Activated T-cell treated with anti-CD3 and anti-CD28 coated beads, Interleukin-2, amount 50 U/mL, for 4 hours (primary cell): ENCODE measurements around the gene CHRNA4. TPM values are rescaled to one million over a fixed set of nuclear protein-coding genes. Genes with fewer than 3 reads are reported as not detected.

Experiments
- ATAC-seq, 2 donors: fragments of 200-7000 bp; cut with Tn5 transposase; one replicate each; pipeline ENCODE4 v1.10.0; 2021
- DNase-seq: peaks from one replicate; pipeline ENCODE4 v3.0.0-alpha.2; 2020
- H3K27me3 Mint-ChIP-seq: one replicate; pipeline ENCODE4 v1.8.0; 2021; ENCODE audit warnings: low read depth, mixed read lengths
- H3K36me3 Mint-ChIP-seq: one replicate; pipeline ENCODE4 v1.8.0; 2022; ENCODE audit warnings: mixed read lengths; ENCODE audit not compliant: insufficient read depth
- H3K4me1 Mint-ChIP-seq: one replicate; pipeline ENCODE4 v1.8.0; 2021; ENCODE audit warnings: low read depth, mixed read lengths
- H3K4me3 Mint-ChIP-seq: one replicate; pipeline ENCODE4 v1.8.0; 2021; ENCODE audit warnings: mild to moderate bottlenecking, moderate library complexity, mixed read lengths
- H3K9me3 Mint-ChIP-seq: one replicate; pipeline ENCODE4 v1.8.0; 2021; ENCODE audit warnings: mixed read lengths
- total RNA-seq, 3 donors: library from RNA; stranded (reverse); gene quantifications; one replicate each; pipeline ENCODE4 v1.2.1, GENCODE V29; 2021

CHRNA4 gene
- total RNA-seq, 3 donors from 2014 or later, result not detected

DNA sequence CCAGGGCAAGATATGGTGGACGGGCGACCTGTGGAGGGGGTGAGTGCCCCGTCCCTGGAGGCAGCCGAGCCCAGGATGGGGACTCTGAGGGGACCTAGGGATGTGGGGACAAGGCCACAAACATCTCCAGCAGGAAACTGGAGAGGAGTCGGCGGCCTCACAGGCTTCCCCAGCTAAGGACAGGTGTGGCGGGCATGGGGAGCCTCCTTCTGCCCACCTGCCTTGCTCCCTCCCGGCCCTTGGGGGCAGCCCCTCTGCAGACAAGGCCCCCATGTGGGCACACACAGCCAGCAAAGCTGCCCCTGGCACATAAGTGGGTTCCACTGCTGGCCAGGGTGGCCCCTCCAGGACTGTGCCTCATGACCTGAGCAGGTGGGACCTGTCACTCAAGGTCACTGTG, 4.6 kb downstream of the CHRNA4 start:
- no peaks in the 10 kb centered on the region for H3K36me3 Mint-ChIP-seq
- no peak overlapping the region for H3K4me3 Mint-ChIP-seq
- no peaks in the 10 kb centered on the region for H3K9me3 Mint-ChIP-seq
- DNase-seq (no peak), ATAC-seq (no peak)
- no peaks in the 10 kb centered on the region for H3K4me1 Mint-ChIP-seq
- H3K27me3 Mint-ChIP-seq, result peaks cover 12% of the 10 kb centered on the region

DNA sequence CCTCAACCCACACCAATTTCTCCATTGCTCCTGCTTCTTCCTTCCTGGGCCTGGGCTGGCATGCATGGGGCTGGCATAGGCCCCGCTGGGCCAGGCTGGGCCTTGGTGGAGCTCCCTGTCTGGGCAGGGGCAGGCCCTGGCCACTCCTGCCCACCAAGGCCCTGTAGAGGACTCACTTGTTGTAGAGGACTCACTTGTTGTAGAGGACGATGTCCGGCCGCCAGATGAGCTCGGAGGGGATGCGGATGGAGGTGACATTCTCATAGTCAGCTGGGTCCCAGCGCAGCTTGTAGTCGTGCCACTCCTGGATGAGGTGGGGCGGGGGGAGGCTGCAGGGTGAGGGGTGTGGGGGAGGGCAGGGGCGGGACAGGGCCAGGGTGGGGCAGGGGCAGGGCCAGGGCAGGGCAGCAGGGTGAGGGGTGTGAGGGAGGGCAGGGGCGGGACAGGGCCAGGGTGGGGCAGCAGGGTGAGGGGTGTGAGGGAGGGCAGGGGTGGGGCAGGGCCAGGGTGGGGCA, 5.3 kb downstream of the CHRNA4 start:
- H3K4me3 Mint-ChIP-seq, result no peak overlapping the region
- ATAC-seq, result no peak
- no peaks in the 10 kb centered on the region for H3K9me3 Mint-ChIP-seq
- H3K27me3 Mint-ChIP-seq, result peaks cover 12% of the 10 kb centered on the region
- no peaks in the 10 kb centered on the region for H3K36me3 Mint-ChIP-seq
- no peak for DNase-seq
- no peaks in the 10 kb centered on the region for H3K4me1 Mint-ChIP-seq

DNA sequence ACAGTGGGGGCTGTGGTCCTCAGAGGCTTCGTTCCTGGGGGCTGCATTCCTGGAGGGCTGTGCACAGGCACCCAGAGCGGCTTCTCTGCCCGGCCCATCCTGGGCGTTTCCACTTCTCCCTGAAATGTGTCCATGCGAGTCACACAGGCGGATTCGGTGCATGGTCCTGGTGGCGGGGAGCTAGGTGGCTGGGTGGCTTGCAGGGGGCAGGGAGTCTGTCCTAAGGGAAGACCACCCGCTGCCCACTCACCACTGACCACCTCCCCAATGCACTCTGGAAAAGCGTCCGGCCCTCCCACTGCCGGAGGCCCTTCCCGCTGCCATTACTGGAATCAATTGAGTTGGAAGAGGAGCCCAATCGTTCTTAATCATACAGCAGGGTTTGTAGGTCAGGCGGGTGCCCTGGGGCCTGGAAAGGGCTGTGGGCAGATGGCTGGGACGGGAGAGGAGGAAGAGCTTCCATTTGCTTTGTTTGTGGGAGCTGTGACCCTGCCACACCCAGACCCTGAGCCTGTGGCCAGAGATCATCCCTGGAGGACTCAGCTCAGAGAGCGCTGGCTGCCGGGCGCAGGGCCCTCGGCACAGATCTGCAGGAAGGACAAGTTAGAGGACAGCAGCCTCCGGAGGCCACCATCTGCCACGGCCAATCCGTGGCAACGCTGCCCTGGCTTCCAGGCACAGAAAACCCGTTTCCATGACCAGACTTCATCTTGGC, 6.4 kb downstream of the CHRNA4 start:
- Mint-ChIP-seq H3K36me3 (no peaks in the 10 kb centered on the region), H3K4me1 (no peaks in the 10 kb centered on the region), H3K27me3 (peaks cover 8% of the 10 kb centered on the region), H3K9me3 (peaks cover 4% of the 10 kb centered on the region), H3K4me3 (no peak overlapping the region)
- ATAC-seq, result no peak
- DNase-seq, result no peak

DNA sequence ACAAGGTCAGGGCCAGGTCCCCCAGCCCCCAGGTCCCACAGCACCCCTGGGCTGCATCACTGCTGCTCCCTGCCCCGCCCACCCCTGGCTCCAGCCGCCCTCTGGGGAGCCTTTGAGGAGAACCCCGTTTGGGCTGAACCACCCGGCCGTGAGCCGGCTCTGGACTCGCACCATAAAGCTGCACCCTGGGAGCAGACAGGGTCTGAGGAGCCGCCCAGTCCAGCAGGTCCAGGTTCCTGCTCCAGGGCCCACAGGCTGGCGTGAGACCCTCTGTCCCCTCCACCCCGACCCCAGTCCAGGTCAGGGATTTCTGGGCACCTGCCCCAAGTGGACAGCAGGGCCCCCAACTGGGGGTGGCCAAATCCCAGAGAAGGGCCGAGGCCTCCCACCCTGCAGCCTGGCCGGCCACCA, 8.3 kb downstream of the CHRNA4 start:
- peaks cover 4% of the 10 kb centered on the region for H3K9me3 Mint-ChIP-seq
- H3K27me3 Mint-ChIP-seq, result no peaks in the 10 kb centered on the region
- no peaks in the 10 kb centered on the region for H3K36me3 Mint-ChIP-seq
- no peak overlapping the region for H3K4me3 Mint-ChIP-seq
- DNase-seq (no peak), ATAC-seq (no peak)
- H3K4me1 Mint-ChIP-seq, result no peaks in the 10 kb centered on the region

DNA sequence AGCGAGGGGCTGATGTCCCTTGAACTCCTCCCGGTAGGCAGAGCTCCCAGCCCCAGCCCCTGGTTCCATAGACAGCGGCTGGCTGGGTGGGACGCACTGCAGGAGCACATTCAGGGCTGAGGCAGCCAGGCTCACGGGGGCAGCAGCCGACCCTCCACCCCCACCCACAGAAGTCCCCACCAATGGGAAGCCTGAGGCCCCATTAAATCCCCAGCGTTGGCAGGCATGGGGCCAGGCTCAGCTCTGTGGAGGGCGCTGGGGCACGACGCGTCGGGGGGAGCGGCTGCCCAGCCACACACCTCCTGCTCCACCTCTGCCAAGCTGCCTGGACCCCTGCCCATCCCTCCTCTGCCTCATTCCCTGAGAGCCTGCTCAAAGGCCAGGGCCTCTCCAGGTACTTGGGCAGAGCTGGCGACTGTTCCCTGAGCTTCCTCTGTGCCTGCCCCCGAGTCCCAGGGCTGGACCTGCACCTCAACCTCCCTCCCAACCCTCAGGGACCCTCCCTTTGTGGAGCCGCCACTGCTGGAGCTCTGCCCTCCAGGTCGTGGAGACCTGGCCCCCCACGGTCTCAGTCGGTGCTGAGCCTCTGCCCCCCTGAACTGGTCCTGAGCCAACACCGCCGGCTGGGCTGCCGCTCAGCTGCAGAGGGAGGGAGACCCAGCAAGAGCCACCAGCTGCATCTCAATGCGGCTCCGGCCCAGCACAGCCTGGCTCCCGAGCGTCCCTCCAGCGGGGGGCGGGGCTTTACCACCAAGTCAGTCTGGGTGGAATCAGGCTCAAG, 9.1 kb downstream of the CHRNA4 start:
- no peaks in the 10 kb centered on the region for H3K27me3 Mint-ChIP-seq
- no peak for ATAC-seq
- H3K36me3 Mint-ChIP-seq, result no peaks in the 10 kb centered on the region
- no peaks in the 10 kb centered on the region for H3K4me1 Mint-ChIP-seq
- no peak for DNase-seq
- H3K9me3 Mint-ChIP-seq, result peaks cover 4% of the 10 kb centered on the region
- H3K4me3 Mint-ChIP-seq, result no peak overlapping the region

DNA sequence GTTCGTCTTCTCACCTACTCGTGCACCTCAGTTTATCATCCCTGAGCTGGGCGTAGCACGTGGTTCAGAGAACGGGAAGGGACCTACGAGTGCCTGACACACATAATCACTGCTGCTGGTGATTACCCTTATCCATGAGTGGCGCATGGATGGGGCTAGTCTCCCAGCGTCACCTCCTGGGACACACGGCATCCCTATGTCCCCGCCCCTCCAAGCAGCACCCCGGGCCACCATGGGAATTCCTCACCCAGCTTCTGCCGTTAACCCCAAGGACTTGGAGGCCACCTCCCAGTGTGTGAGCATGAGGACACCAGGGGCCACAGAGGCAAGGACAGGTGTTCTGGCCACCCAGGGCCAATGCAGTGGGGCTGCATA, 9.8 kb downstream of the CHRNA4 start:
- Mint-ChIP-seq H3K4me3 (no peak overlapping the region), H3K9me3 (peaks cover 4% of the 10 kb centered on the region), H3K36me3 (no peaks in the 10 kb centered on the region), H3K4me1 (no peaks in the 10 kb centered on the region), H3K27me3 (no peaks in the 10 kb centered on the region)
- ATAC-seq (no peak), DNase-seq (no peak)

DNA sequence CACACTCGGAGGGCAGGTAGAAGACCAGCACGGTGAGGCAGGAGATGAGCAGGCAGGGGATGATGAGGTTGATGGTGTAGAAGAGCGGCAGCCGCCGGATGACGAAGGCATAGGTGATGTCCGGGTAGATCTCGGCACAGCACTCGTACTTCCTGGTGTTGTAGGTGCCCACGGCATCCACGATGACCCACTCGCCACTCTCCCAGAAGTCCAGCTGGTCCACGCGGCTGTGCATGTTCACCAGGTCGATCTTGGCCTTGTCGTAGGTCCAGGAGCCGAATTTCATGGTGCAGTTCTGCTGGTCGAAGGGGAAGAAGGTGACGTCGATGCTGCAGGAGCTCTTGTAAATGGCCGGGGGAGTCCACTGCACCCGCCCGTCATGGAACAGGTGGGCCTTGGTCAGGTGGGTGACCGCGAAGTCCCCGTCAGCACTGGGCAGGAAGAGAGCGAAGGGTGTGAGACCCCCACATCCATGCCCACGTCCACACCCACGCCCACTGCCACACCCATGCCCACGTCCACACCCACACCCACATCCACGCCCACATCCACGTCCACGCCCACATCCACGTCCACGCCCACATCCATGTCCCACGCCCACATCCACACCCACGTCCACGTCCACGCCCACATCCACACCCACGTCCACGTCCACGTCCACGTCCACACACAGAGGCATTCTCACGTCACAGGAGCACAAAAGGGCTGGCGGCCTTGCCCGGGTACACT, 10.4 kb downstream of the CHRNA4 start:
- Mint-ChIP-seq H3K36me3 (no peaks in the 10 kb centered on the region), H3K27me3 (peaks cover 1% of the 10 kb centered on the region), H3K4me3 (no peak overlapping the region), H3K9me3 (peaks cover 4% of the 10 kb centered on the region), H3K4me1 (no peaks in the 10 kb centered on the region)
- DNase-seq (no peak), ATAC-seq (no peak)

DNA sequence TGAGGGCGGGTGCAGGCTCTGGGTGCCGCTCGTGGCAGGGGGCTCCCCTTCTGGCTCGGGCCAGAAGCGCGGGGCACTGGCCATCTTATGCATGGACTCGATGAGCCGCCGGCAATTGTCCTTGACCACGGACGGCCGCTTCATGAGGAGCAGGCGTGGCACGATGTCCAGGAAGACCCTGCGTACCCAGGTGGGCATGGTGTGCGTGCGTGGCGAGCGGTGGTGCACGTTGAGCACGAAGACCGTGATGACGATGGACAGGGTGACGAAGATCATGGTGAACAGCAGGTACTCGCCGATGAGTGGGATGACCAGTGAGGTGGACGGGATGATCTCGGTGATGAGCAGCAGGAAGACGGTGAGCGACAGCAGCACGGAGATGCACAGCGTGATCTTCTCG, 11.0 kb downstream of the CHRNA4 start:
- Mint-ChIP-seq H3K4me3 (no peak overlapping the region), H3K36me3 (no peaks in the 10 kb centered on the region), H3K9me3 (peaks cover 4% of the 10 kb centered on the region), H3K27me3 (peaks cover 1% of the 10 kb centered on the region), H3K4me1 (no peaks in the 10 kb centered on the region)
- DNase-seq (no peak), ATAC-seq (no peak)

DNA sequence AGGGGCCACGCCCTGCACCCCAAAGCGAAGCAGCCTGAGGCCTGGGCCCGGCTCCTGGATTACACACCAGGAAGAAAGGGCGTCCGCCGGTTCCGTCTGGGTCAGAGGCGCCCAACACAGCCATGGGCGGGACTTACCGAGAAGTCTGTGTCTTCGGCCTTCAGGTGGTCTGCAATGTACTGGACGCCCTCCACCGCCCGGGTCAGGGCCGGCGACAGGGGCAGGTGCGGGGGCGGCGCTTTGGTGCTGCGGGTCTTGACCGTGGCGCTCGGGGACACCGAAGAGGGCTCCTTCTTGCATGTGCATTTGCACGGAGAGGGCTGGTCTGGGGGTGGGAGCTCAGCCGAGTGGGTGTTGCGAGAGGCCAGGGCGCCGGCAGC, 11.6 kb downstream of the CHRNA4 start:
- no peak overlapping the region for H3K4me3 Mint-ChIP-seq
- H3K36me3 Mint-ChIP-seq, result no peaks in the 10 kb centered on the region
- peaks cover 4% of the 10 kb centered on the region for H3K9me3 Mint-ChIP-seq
- H3K27me3 Mint-ChIP-seq, result peaks cover 1% of the 10 kb centered on the region
- no peak for ATAC-seq
- no peak for DNase-seq
- H3K4me1 Mint-ChIP-seq, result no peaks in the 10 kb centered on the region

DNA sequence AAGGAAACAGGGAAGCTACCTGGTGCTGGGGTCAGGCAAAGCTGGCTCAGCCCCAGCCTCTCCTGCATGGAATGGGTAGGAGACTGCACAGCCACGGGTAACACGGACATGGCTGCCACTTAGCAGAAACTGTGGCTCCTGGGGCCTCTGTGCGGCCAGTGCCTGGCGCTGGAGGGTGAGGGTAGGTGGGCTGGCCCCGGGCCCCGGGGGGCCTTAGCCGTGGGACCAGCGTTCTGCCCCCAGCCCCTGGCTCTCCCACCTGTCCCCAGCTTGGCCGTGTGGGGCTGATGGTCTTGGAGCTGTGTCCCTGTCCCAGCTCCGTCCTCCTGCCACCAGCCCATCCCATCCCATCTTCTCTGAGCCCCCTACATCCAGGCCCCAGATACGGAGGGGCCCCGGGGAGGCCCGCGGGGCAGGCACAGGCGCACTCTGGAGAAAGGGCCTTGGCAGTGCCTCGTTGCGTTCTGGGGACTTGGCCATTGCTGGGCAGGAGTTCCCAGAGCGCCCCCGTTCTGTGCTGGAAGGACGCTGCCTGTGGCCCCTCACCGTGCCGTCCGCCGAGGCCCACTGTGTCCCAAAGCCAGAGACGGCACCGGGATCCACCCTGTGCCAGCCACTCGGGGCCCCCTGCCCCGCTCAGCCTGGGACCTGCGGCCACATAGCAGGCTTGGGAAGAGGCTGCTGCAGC, 12.2 kb downstream of the CHRNA4 start:
- H3K9me3 Mint-ChIP-seq, result peaks cover 4% of the 10 kb centered on the region
- no peaks in the 10 kb centered on the region for H3K36me3 Mint-ChIP-seq
- no peak overlapping the region for H3K4me3 Mint-ChIP-seq
- no peaks in the 10 kb centered on the region for H3K4me1 Mint-ChIP-seq
- ATAC-seq (no peak), DNase-seq (no peak)
- peaks cover 2% of the 10 kb centered on the region for H3K27me3 Mint-ChIP-seq

DNA sequence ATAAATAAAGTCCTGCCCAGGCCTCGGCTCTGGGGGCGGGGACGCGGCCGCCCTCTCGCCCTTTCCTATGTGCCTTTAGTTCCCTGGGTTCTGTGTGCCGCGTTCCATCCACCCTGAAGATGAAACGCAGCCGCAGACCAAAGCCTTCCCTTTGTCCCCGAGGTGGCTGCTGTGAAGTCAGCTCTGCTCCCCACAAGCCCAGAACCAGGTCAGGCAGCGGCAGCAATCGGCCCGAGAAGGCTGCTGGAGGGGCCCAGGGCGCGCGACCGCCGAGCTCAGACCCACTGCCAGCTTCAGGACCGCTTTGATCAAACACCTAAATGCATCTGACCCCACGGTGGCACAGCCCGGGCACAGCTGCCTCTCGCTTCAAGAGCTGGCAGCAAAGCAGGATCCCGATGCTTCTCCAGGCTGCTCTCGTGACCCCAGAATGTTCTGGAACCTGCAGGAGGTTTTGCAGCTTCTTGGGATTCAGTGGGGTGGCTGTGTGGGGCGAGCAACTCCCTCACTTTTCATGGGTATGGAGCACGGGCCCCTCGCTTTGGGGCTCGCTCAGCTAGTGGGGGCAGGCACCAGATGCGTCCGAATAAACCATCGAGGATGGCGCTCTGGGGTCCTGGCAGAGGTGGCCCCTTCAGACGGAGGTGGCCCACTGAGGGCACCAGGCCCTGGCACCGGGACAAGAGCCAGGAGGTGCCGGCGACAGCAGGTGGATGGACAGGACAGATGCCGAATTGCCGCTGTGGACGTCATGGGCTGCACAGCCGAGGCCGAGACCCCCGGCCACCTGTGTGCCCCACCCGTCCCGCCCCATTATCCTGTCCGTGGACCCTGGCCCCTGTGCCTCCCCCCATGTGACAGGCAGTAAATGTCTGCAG, 13.0 kb downstream of the CHRNA4 start:
- Mint-ChIP-seq H3K9me3 (peaks cover 4% of the 10 kb centered on the region), H3K4me3 (no peak overlapping the region), H3K4me1 (no peaks in the 10 kb centered on the region), H3K27me3 (peaks cover 6% of the 10 kb centered on the region), H3K36me3 (no peaks in the 10 kb centered on the region)
- no peak for ATAC-seq
- no peak for DNase-seq

DNA sequence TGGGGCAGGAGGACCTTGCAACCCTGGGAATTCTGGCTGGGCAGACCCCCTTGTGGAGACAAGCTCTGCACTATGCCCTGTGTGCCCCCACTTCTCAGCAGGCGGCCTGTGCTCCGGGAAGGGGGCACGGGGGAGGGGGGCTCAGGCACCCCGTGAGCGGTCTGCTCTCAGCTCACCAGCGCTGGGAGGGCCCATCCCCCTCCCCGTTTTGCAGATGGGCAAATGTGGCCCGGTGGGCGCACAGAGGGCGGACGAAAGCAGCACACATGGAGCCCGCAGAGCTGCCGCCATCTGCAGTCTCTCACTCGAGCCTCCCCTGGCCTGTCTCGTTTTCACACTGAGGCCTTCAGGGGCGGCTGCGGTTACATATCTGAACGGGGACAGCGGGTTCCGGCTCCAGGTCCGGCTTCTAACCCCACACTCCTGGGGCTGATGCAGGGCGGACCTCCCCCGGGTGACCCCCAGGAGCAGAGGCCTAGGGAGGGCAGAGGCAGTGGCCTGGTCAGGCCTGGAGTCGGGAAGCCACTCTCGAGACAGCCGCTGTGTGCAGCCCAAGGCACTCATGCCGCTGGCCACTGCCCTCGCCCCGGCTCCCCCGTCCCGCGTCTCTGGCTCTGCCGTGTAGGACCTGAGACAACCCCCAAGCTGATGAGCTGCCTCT, 13.9 kb downstream of the CHRNA4 start:
- no peaks in the 10 kb centered on the region for H3K36me3 Mint-ChIP-seq
- ATAC-seq (no peak), DNase-seq (no peak)
- peaks cover 4% of the 10 kb centered on the region for H3K9me3 Mint-ChIP-seq
- no peak overlapping the region for H3K4me3 Mint-ChIP-seq
- H3K4me1 Mint-ChIP-seq, result no peaks in the 10 kb centered on the region
- H3K27me3 Mint-ChIP-seq, result peaks cover 9% of the 10 kb centered on the region
